ENCODE results near the gene BTBD7. TPM values are rescaled to one million over a fixed set of nuclear protein-coding genes. Genes with fewer than 3 reads are reported as not detected.

BTBD7 gene
- total RNA-seq, 1 donor from 2014 or later, result 22.5 TPM

GRCh38 chr14:93331002-93331727 lies 1.7 kb downstream of the BTBD7 start:
- ATAC-seq, result no peak
- intact Hi-C loops (cut with DNase I), result loop anchor here (5.0 kb wide), 1 partner anchor 124 kb away; the partner anchor contains the start of genes GON7 and UBR7

GRCh38 chr14:93330609-93331000 lies 2.2 kb downstream of the BTBD7 start:
- ATAC-seq, result no peak
- no peak for DNase-seq (ENCODE audit: missing footprints)
- intact Hi-C loops (cut with DNase I), result loop anchor here (5.0 kb wide), 1 partner anchor 123 kb away; the partner anchor contains the start of genes GON7 and UBR7

More at GRCh38 chr14:93331002-93331727, 1.7 kb downstream of the BTBD7 start:
- no peak for DNase-seq (ENCODE audit: missing footprints)

GRCh38 chr14:93329965-93330608 lies 2.7 kb downstream of the BTBD7 start:
- ATAC-seq (no peak), DNase-seq (ENCODE audit: missing footprints) (no peak)
- intact Hi-C loops (cut with DNase I), result loop anchor here (5.0 kb wide), 1 partner anchor 123 kb away; the partner anchor contains the start of genes GON7 and UBR7

GRCh38 chr14:93328546-93328945 lies 4.3 kb downstream of the BTBD7 start:
- intact Hi-C loops (cut with DNase I), result no loop called here
- no peak for ATAC-seq
- no peak for DNase-seq (ENCODE audit: missing footprints)

- ATAC-seq, result no peak
- DNase-seq (ENCODE audit: missing footprints), result no peak
- intact Hi-C loops (cut with DNase I), result no loop called here
Measured at GRCh38 chr14:93326196-93326595, 6.6 kb downstream of the BTBD7 start.

- no peak for DNase-seq (ENCODE audit: missing footprints)
- intact Hi-C loops (cut with DNase I), result no loop called here
- no peak for ATAC-seq
Measured at GRCh38 chr14:93323600-93324174, 9.1 kb downstream of the BTBD7 start.

GRCh38 chr14:93322929-93323599 lies 9.8 kb downstream of the BTBD7 start:
- ATAC-seq (no peak), DNase-seq (ENCODE audit: missing footprints) (no peak)
- intact Hi-C loops (cut with DNase I), result no loop called here

- intact Hi-C loops (cut with DNase I), result no loop called here
- DNase-seq (ENCODE audit: missing footprints) (no peak), ATAC-seq (no peak)
Measured at GRCh38 chr14:93320489-93320888, 12.3 kb downstream of the BTBD7 start.

GRCh38 chr14:93319958-93320357 lies 12.9 kb downstream of the BTBD7 start:
- DNase-seq (ENCODE audit: missing footprints) (no peak), ATAC-seq (no peak)
- intact Hi-C loops (cut with DNase I), result no loop called here

- ATAC-seq (no peak), DNase-seq (ENCODE audit: missing footprints) (no peak)
- intact Hi-C loops (cut with DNase I), result no loop called here
Measured at GRCh38 chr14:93319494-93319893, 13.3 kb downstream of the BTBD7 start.

- DNase-seq (ENCODE audit: missing footprints) (no peak), ATAC-seq (no peak)
- intact Hi-C loops (cut with DNase I), result no loop called here
Measured at GRCh38 chr14:93318927-93319326, 13.9 kb downstream of the BTBD7 start.

GRCh38 chr14:93317875-93318807 lies 14.7 kb downstream of the BTBD7 start:
- intact Hi-C loops (cut with DNase I), result no loop called here
- DNase-seq (ENCODE audit: missing footprints), result no peak
- ATAC-seq, result no peak

GRCh38 chr14:93317210-93317874 lies 15.5 kb downstream of the BTBD7 start:
- DNase-seq (ENCODE audit: missing footprints), result no peak
- ATAC-seq, result no peak
- intact Hi-C loops (cut with DNase I), result no loop called here

- DNase-seq (ENCODE audit: missing footprints) (no peak), ATAC-seq (no peak)
- intact Hi-C loops (cut with DNase I), result no loop called here
Measured at GRCh38 chr14:93316716-93317115, 16.1 kb downstream of the BTBD7 start.

GRCh38 chr14:93315575-93315974 lies 17.3 kb downstream of the BTBD7 start:
- intact Hi-C loops (cut with DNase I), result no loop called here
- ATAC-seq, result no peak
- DNase-seq (ENCODE audit: missing footprints), result no peak

- intact Hi-C loops (cut with DNase I), result no loop called here
- DNase-seq (ENCODE audit: missing footprints) (no peak), ATAC-seq (no peak)
Measured at GRCh38 chr14:93311082-93311481, 21.8 kb downstream of the BTBD7 start.

- ATAC-seq (no peak), DNase-seq (ENCODE audit: missing footprints) (no peak)
- intact Hi-C loops (cut with DNase I), result no loop called here
Measured at GRCh38 chr14:93309427-93309966, 23.3 kb downstream of the BTBD7 start.

Data from Right ventricle myocardium inferior (tissue), 1 donor.